HG03159 (cell line): ENCODE data around the gene RAD50.
A peak's percentile ranks its signal among the peaks of the same experiment; 100 is the strongest.

Experiments used
- ATAC-seq: cut with Tn5 transposase; IDR thresholded peaks from one replicate; pipeline ENCODE4 v1.9.1; 2021; ENCODE audit warnings: mild to moderate bottlenecking, moderate library complexity; ENCODE audit not compliant: unreplicated experiment

The RAD50 gene

GRCh38 chr5:132658381-132659302 lies 101.9 kb downstream of the RAD50 start:
- no peak for ATAC-seq

- ATAC-seq: no peak
These were observed 103.1 kb downstream of the RAD50 start for GRCh38 chr5:132659598-132660493.

- no peak for ATAC-seq
These were observed 104.6 kb downstream of the RAD50 start for GRCh38 chr5:132661231-132662003.

- no peak for ATAC-seq
These were observed 105.2 kb downstream of the RAD50 start for GRCh38 chr5:132662004-132662401.

- ATAC-seq: peak; percentile 60
These were observed 106.4 kb downstream of the RAD50 start for GRCh38 chr5:132662925-132663770.

GRCh38 chr5:132663771-132664695 lies 107.3 kb downstream of the RAD50 start:
- ATAC-seq: peak; percentile 48

GRCh38 chr5:132664696-132665209 lies 108.0 kb downstream of the RAD50 start:
- no peak for ATAC-seq

GRCh38 chr5:132665574-132666080 lies 108.8 kb downstream of the RAD50 start:
- no peak for ATAC-seq

GRCh38 chr5:132666310-132667123 lies 109.7 kb downstream of the RAD50 start:
- no peak for ATAC-seq

- ATAC-seq: no peak
These were observed 110.5 kb downstream of the RAD50 start for GRCh38 chr5:132667309-132667708.

GRCh38 chr5:132667761-132668705 lies 111.3 kb downstream of the RAD50 start:
- ATAC-seq: no peak

GRCh38 chr5:132668706-132669454 lies 112.1 kb downstream of the RAD50 start:
- ATAC-seq: no peak

- no peak for ATAC-seq
These were observed 112.7 kb downstream of the RAD50 start for GRCh38 chr5:132669455-132669820.

- ATAC-seq: no peak
These were observed 113.4 kb downstream of the RAD50 start for GRCh38 chr5:132669966-132670882.

GRCh38 chr5:132671000-132671399 lies 114.2 kb downstream of the RAD50 start:
- ATAC-seq: no peak
